OCI-LY3 (cell line): ENCODE results near the gene PEX16.

ENCODE experiments used
- H2AFZ ChIP-seq: fragments of 200-600, 300-600 bp; shearing (Covaris generic); 2 replicates; pipeline ENCODE4 v1.6.0; 2014; ENCODE audit warnings: antibody characterized with exemption, low read depth, low read length
- H3K27ac ChIP-seq: fragments of 200-600, 300-600 bp; sonication (generic); 2 replicates; pipeline ENCODE4 v1.5.1; 2014; ENCODE audit warnings: mild to moderate bottlenecking, low read length, moderate library complexity, mixed read lengths
- H3K27me3 ChIP-seq: fragments of 200-600, 300-600 bp; sonication (generic); 2 replicates; pipeline ENCODE4 v1.6.1; 2014; ENCODE audit warnings: low read depth, low read length, mixed read lengths
- H3K36me3 ChIP-seq: fragments of 200-600, 300-600 bp; sonication (generic); replicated peaks from 2 replicates; pipeline ENCODE3; 2014; ENCODE audit warnings: low read depth, low read length, mixed read lengths
- H3K4me1 ChIP-seq: fragments of 300-600, 200-600 bp; sonication (generic); 2 replicates; pipeline ENCODE4 v1.6.1; 2014; ENCODE audit warnings: low read length, mixed read lengths
- H3K4me2 ChIP-seq: fragments of 200-600, 300-600 bp; sonication (generic); 2 replicates; pipeline ENCODE4 v1.6.1; 2014; ENCODE audit warnings: low read length, mixed read lengths
- H3K4me3 ChIP-seq: fragments of 300-600, 200-600 bp; sonication (generic); 2 replicates; pipeline ENCODE4 v1.5.1; 2014; ENCODE audit warnings: antibody characterized with exemption, mild to moderate bottlenecking, low read length, moderate library complexity
- H3K79me2 ChIP-seq: fragments of 300-600, 200-600 bp; shearing (Covaris generic); 2 replicates; pipeline ENCODE4 v1.6.1; 2014; ENCODE audit warnings: mild to moderate bottlenecking, low read length, mixed read lengths
- H3K9ac ChIP-seq: fragments of 300-600, 200-600 bp; shearing (Covaris generic); 2 replicates; pipeline ENCODE4 v1.6.0; 2014; ENCODE audit warnings: mild to moderate bottlenecking, low read length, moderate library complexity
- H3K9me3 ChIP-seq: fragments of 200-600, 300-600 bp; shearing (Covaris generic); 2 replicates; pipeline ENCODE4 v1.6.1; 2014; ENCODE audit warnings: low read length, mixed read lengths; ENCODE audit not compliant: insufficient read depth
- H4K20me1 ChIP-seq: fragments of 200-600, 300-600 bp; sonication (generic); 2 replicates; pipeline ENCODE4 v1.6.1; 2016; ENCODE audit warnings: low read length, mixed read lengths; ENCODE audit not compliant: insufficient read depth
- CTCF ChIP-seq: fragments of 200-600, 300-600 bp; sonication (generic); IDR thresholded peaks from 2 replicates; pipeline ENCODE4 v1.5.1; 2014; ENCODE audit warnings: antibody characterized with exemption, low read length, low read depth
- EZH2phosphoT487 ChIP-seq: fragments of 200-600 bp; shearing (Covaris generic); IDR thresholded peaks from 2 replicates; pipeline ENCODE4 v1.6.1; 2018; ENCODE audit warnings: antibody characterized with exemption, mixed run types, low read depth

Gene PEX16

GRCh38 chr11:45881708-45882368 is 35.8 kb downstream of the PEX16 start:
- Histone ChIP-seq H3K4me3 (no peak overlapping the region), H3K27ac (no peak overlapping the region), H4K20me1 (peaks cover 31% of the 10 kb centered on the region), H3K9ac (no peak overlapping the region), H3K27me3 (no peaks in the 10 kb centered on the region), H3K9me3 (no peaks in the 10 kb centered on the region), H3K36me3 (peaks cover 28% of the 10 kb centered on the region), H3K79me2 (no peaks in the 10 kb centered on the region), H2AFZ (no peak overlapping the region), H3K4me2 (no peak overlapping the region), H3K4me1 (no peaks in the 10 kb centered on the region)
- TF ChIP-seq EZH2phosphoT487 (no peak), CTCF (no peak)

- Histone ChIP-seq H2AFZ (no peak overlapping the region), H3K9me3 (no peaks in the 10 kb centered on the region), H3K9ac (no peak overlapping the region), H3K4me1 (no peaks in the 10 kb centered on the region), H3K4me2 (no peak overlapping the region), H3K27ac (no peak overlapping the region), H4K20me1 (peaks cover 33% of the 10 kb centered on the region), H3K79me2 (no peaks in the 10 kb centered on the region), H3K4me3 (no peak overlapping the region), H3K27me3 (no peaks in the 10 kb centered on the region), H3K36me3 (peaks cover 34% of the 10 kb centered on the region)
- TF ChIP-seq EZH2phosphoT487 (no peak), CTCF (no peak)
Observed at GRCh38 chr11:45880772-45881570, 36.7 kb downstream of the PEX16 start.

- Histone ChIP-seq H3K27ac (no peak overlapping the region), H3K4me3 (no peak overlapping the region), H3K27me3 (no peaks in the 10 kb centered on the region), H3K36me3 (peaks cover 41% of the 10 kb centered on the region), H3K4me2 (no peak overlapping the region), H4K20me1 (peaks cover 37% of the 10 kb centered on the region), H3K79me2 (no peaks in the 10 kb centered on the region), H3K4me1 (no peaks in the 10 kb centered on the region), H3K9me3 (no peaks in the 10 kb centered on the region), H2AFZ (no peak overlapping the region), H3K9ac (no peak overlapping the region)
- TF ChIP-seq CTCF (no peak), EZH2phosphoT487 (no peak)
Observed at GRCh38 chr11:45879803-45880686, 37.6 kb downstream of the PEX16 start.

GRCh38 chr11:45877845-45878244 is 39.8 kb downstream of the PEX16 start:
- H3K9me3 ChIP-seq = no peaks in the 10 kb centered on the region
- no peak overlapping the region for H3K4me3 ChIP-seq
- no peak overlapping the region for H3K27ac ChIP-seq
- H3K27me3 ChIP-seq = no peaks in the 10 kb centered on the region
- no peaks in the 10 kb centered on the region for H3K4me1 ChIP-seq
- no peaks in the 10 kb centered on the region for H3K79me2 ChIP-seq
- no peak overlapping the region for H2AFZ ChIP-seq
- H3K9ac ChIP-seq = no peak overlapping the region
- H3K36me3 ChIP-seq = peaks cover 51% of the 10 kb centered on the region
- TF ChIP-seq EZH2phosphoT487 (no peak), CTCF (no peak)
- peaks cover 17% of the 10 kb centered on the region for H4K20me1 ChIP-seq
- no peak overlapping the region for H3K4me2 ChIP-seq
